Gastroesophageal sphincter (tissue), 4 donors: Measurements from ENCODE around the gene PTPN3. TPM values are rescaled to one million over a fixed set of nuclear protein-coding genes. Genes with fewer than 3 reads are reported as not detected.

Experiments used
- ATAC-seq: fragments of 150-250 bp; one replicate; pipeline ENCODE4 v1.9.1; 2016; ENCODE audit warnings: mild to moderate bottlenecking, moderate library complexity
- H3K27ac ChIP-seq, 4 donors: fragments of 200-600 bp; sonication (generic) in 3 of 4; 1 replicate in 3 of 4; 2 replicates in 1 of 4; pipeline ENCODE4 v1.5.1; 2016 to 2019
- H3K27me3 ChIP-seq: fragments of 200-600 bp; sonication (generic); one replicate; pipeline ENCODE4 v1.5.1; 2019
- H3K36me3 ChIP-seq, 2 donors: fragments of 200-600 bp; sonication (generic); one replicate each; pipeline ENCODE4 v1.5.1; 2019; ENCODE audit warnings: control low read depth in 1 of 2
- H3K4me1 ChIP-seq, 3 donors: fragments of 200-600 bp; sonication (generic); 1 replicate in 2 of 3; 2 replicates in 1 of 3; pipeline ENCODE4 v1.5.1; 2016 to 2019; ENCODE audit warnings: control low read depth in 2 of 3
- H3K4me3 ChIP-seq, 2 donors: fragments of 200-600 bp; sonication (generic); one replicate each; pipeline ENCODE4 v1.5.1; 2019; ENCODE audit warnings: mild to moderate bottlenecking in 1 of 2, moderate library complexity in 1 of 2
- H3K9me3 ChIP-seq, 3 donors: fragments of 200-600 bp; sonication (generic); one replicate each; pipeline ENCODE4 v1.5.1; 2017 to 2019; ENCODE audit warnings: control low read depth in 2 of 3
- EP300 ChIP-seq: sonication (generic); formaldehyde crosslinking; IDR thresholded peaks from one replicate; pipeline ENCODE4 v1.6.1; 2017; ENCODE audit warnings: antibody characterized with exemption, mild to moderate bottlenecking
- POLR2A ChIP-seq, 2 donors: fragments of 450-650 bp; IDR thresholded peaks; one replicate each; pipeline ENCODE4 v1.6.1; 2017; ENCODE audit warnings: antibody characterized with exemption in 2 of 2, mild to moderate bottlenecking in 2 of 2, moderate library complexity in 1 of 2
- POLR2AphosphoS5 ChIP-seq: sonication (generic); formaldehyde crosslinking; IDR thresholded peaks from one replicate; pipeline ENCODE4 v1.6.1; 2017; ENCODE audit warnings: antibody characterized with exemption
- WGBS, 2 donors: methylation state at CpG; one replicate each; pipeline ENCODE4 v1.1.5; 2018; ENCODE audit warnings: low coverage in 1 of 2; 5-methylcytosine and 5-hydroxymethylcytosine counted together
- total RNA-seq, 4 donors: library from RNA; depleted of rRNA; stranded (reverse); fragments of >200 nt; gene quantifications; one replicate each; pipeline ENCODE4 v1.1.0, GENCODE V29; 2016
- TF ChIP-seq, protein P1 (sequence below), 4 experiments: fragments of 200-600 bp in 2 of 4; fragments of 450-650 bp in 2 of 4; sonication (generic) in 1 of 4; IDR thresholded peaks; one replicate each; pipeline ENCODE4 v1.5.1; 2017 to 2019; ENCODE audit warnings: antibody characterized with exemption in 4 of 4, mild to moderate bottlenecking in 2 of 4, moderate library complexity in 2 of 4

The PTPN3 gene
- total RNA-seq, 4 donors from 2014 or later = 1.2 to 3.4 (median 1.6) TPM

DNA sequence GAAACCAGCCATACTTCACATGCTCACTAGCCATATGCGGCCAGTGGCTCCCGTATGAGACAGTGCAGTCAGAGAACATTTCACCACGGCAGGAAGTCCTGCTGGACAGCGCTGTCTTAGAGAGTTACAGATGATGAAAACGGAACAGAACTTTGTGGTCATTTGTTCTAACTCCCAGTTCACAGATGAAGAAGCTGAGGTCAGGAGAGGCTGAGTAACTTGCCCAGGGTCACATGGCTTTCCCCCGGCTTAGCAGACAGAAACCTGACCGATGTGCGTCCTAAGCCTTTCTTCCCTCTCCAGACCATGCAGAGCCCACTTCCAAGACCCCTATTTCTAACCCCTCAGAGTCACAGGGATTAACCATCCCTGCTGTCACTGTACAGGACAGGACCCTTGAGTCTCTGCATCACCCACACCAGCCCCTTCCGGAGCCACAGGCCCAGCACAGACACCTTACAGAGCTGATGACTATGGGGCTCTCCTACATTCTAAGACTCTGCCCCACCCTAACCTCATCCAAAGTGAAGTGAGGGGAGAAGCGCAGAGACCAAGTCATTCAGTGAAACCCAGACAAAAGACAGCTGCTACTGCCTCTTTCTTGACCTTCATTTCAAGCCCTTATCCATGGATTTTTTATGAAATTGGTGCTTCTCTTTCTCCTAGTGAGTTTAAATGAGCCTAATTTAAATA, 86.9 kb downstream of the PTPN3 start:
- Histone ChIP-seq H3K4me3 (no peak overlapping the region), H3K9me3 (no peaks in the 10 kb centered on the region), H3K27me3 (no peaks in the 10 kb centered on the region), H3K4me1 (no peaks in the 10 kb centered on the region), H3K27ac (no peak overlapping the region), H3K36me3 (peaks cover 0 to 7% of the 10 kb centered on the region in 2 donors)
- WGBS, 2 donors = 69 to 72% methylated on average over 6 to 9 of the region's 10 CpGs
- no peak for TF ChIP-seq EP300
- TF ChIP-seq, protein P1, sequence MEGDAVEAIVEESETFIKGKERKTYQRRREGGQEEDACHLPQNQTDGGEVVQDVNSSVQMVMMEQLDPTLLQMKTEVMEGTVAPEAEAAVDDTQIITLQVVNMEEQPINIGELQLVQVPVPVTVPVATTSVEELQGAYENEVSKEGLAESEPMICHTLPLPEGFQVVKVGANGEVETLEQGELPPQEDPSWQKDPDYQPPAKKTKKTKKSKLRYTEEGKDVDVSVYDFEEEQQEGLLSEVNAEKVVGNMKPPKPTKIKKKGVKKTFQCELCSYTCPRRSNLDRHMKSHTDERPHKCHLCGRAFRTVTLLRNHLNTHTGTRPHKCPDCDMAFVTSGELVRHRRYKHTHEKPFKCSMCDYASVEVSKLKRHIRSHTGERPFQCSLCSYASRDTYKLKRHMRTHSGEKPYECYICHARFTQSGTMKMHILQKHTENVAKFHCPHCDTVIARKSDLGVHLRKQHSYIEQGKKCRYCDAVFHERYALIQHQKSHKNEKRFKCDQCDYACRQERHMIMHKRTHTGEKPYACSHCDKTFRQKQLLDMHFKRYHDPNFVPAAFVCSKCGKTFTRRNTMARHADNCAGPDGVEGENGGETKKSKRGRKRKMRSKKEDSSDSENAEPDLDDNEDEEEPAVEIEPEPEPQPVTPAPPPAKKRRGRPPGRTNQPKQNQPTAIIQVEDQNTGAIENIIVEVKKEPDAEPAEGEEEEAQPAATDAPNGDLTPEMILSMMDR (IDR thresholded peaks at IDR 0.05) = no peak
- TF ChIP-seq POLR2AphosphoS5 = no peak
- TF ChIP-seq POLR2A (IDR thresholded peaks at IDR 0.05) = no peak
- no peak for ATAC-seq

GRCh38 chr9:109409773-109410397, 88.2 kb downstream of the PTPN3 start:
- Histone ChIP-seq H3K27ac (no peak overlapping the region), H3K36me3 (peaks cover 0 to 7% of the 10 kb centered on the region in 2 donors), H3K4me3 (no peak overlapping the region), H3K27me3 (no peaks in the 10 kb centered on the region), H3K9me3 (no peaks in the 10 kb centered on the region), H3K4me1 (no peaks in the 10 kb centered on the region)
- TF ChIP-seq POLR2AphosphoS5 (no peak), EP300 (no peak), POLR2A (IDR thresholded peaks at IDR 0.05) (no peak)
- TF ChIP-seq, protein P1 (IDR thresholded peaks at IDR 0.05) = no peak
- WGBS, 2 donors = 36 to 60% methylated on average over 3 to 7 of the region's 12 CpGs
- ATAC-seq = no peak

DNA sequence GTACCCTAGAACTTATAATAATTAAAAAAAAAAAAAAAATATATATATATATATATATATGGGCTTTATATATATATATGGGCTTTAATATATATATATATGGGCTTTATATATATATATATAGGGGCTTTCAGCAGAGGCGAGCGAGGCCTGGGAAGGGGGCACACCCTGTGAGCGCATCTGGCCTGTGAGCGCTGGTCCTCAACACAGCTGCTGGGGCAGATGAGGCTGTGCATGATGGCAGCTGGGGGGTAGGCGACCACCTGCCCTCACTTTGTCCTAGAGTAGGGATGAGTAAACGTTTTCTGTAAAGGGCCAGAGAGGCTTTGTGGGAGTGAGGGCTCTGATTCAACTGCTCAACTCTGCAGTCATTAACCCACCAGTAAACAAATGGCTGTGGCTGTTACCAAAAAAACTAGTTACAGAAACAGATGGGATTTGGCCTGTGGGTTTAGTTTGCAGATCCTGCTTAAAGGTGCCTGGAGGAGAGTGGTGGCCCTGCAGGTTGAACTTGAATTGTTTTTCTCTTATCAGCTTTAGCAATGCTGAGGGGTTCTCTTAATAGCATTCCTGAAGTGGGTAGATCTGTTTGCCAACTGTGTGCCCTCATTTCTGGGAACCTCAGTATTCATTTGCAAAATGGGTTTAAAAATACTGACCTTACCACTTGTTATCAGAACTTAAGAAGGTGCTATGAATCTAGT, 89.2 kb downstream of the PTPN3 start:
- H3K9me3 ChIP-seq = no peaks in the 10 kb centered on the region
- no peaks in the 10 kb centered on the region for H3K27me3 ChIP-seq
- no peak overlapping the region for H3K4me3 ChIP-seq
- ATAC-seq = no peak
- peaks cover 0 to 11% of the 10 kb centered on the region in 2 donors for H3K36me3 ChIP-seq
- TF ChIP-seq EP300 (no peak), POLR2A (IDR thresholded peaks at IDR 0.05) (no peak), POLR2AphosphoS5 (no peak)
- TF ChIP-seq, protein P1 (IDR thresholded peaks at IDR 0.05) = no peak
- H3K4me1 ChIP-seq = no peaks in the 10 kb centered on the region
- no peak overlapping the region for H3K27ac ChIP-seq
- WGBS, 2 donors = 77 to 84% methylated on average over 4 to 6 of the region's 6 CpGs

- no peak for TF ChIP-seq POLR2A (IDR thresholded peaks at IDR 0.05)
- no peak for TF ChIP-seq POLR2AphosphoS5
- TF ChIP-seq, protein P1 (IDR thresholded peaks at IDR 0.05) = no peak
- no peak for TF ChIP-seq EP300
- Histone ChIP-seq H3K36me3 (peaks cover 0 to 8% of the 10 kb centered on the region in 2 donors), H3K27ac (no peak overlapping the region), H3K4me1 (no peaks in the 10 kb centered on the region), H3K4me3 (no peak overlapping the region), H3K9me3 (no peaks in the 10 kb centered on the region), H3K27me3 (no peaks in the 10 kb centered on the region)
- WGBS, 2 donors = 67% methylated on average over 4 of the region's 5 CpGs; no CpG with 5 or more reads in 1 of the 2 donors
- ATAC-seq = no peak
Observed at GRCh38 chr9:109403766-109404320, 94.3 kb downstream of the PTPN3 start.
